Muscle layer of colon (tissue), 2 donors: ENCODE results near the gene STXBP2.

ENCODE experiments used
- H3K27ac ChIP-seq: one replicate; pipeline ENCODE4 v1.7.0; 2013; ENCODE audit warnings: low read depth, mild to moderate bottlenecking, low read length, moderate library complexity
- H3K27me3 ChIP-seq, 2 donors: one replicate each; pipeline ENCODE4 v1.7.0; 2013; ENCODE audit warnings: low read length in 2 of 2, mild to moderate bottlenecking in 2 of 2; ENCODE audit not compliant: insufficient read depth in 2 of 2, control insufficient read depth in 1 of 2
- H3K36me3 ChIP-seq: one replicate; pipeline ENCODE4 v1.7.0; 2013; ENCODE audit warnings: mild to moderate bottlenecking, low read length; ENCODE audit not compliant: insufficient read depth
- H3K4me1 ChIP-seq: one replicate; pipeline ENCODE4 v1.7.0; 2013; ENCODE audit warnings: mild to moderate bottlenecking, low read length; ENCODE audit not compliant: insufficient read depth
- H3K4me3 ChIP-seq, 2 donors: one replicate each; pipeline ENCODE4 v1.7.0; 2013; ENCODE audit warnings: low read length in 2 of 2, low read depth in 1 of 2, mild to moderate bottlenecking in 1 of 2, moderate library complexity in 1 of 2
- H3K9ac ChIP-seq: one replicate; pipeline ENCODE4 v1.7.0; 2013; ENCODE audit warnings: low read length
- H3K9me3 ChIP-seq: one replicate; pipeline ENCODE4 v1.7.0; 2013; ENCODE audit warnings: mild to moderate bottlenecking, low read length
- donor health status: abdominal sarcoma.
- donor health status: Adenocarcinoma of cecum.

Gene STXBP2

GRCh38 chr19:7668842-7669241, 31.9 kb downstream of the STXBP2 start, which contains the start of gene RETN:
Gene RETN, plus strand, starts transcription at chr19:7669049. Its CDS starts 278 bp downstream, at chr19:7669327.
- peaks cover 0 to 10% of the 10 kb centered on the region in 2 donors for H3K27me3 ChIP-seq
- H3K9ac ChIP-seq = no peak within 1 kb of the TSS
- no peak within 1 kb of the TSS for H3K27ac ChIP-seq
- no peaks in the 10 kb centered on the region for H3K9me3 ChIP-seq
- no peaks in the 10 kb centered on the region for H3K4me1 ChIP-seq
- H3K4me3 ChIP-seq = no peak within 1 kb of the TSS
- no peaks in the 10 kb centered on the region for H3K36me3 ChIP-seq

GRCh38 chr19:7669641-7670040, 32.7 kb downstream of the STXBP2 start:
- H3K4me1 ChIP-seq = no peaks in the 10 kb centered on the region
- no peak overlapping the region for H3K27ac ChIP-seq
- no peak overlapping the region for H3K4me3 ChIP-seq

GRCh38 chr19:7670150-7670783, 33.4 kb downstream of the STXBP2 start:
- H3K36me3 ChIP-seq = no peaks in the 10 kb centered on the region
- no peak overlapping the region for H3K9ac ChIP-seq
- H3K9me3 ChIP-seq = no peaks in the 10 kb centered on the region
- H3K27me3 ChIP-seq = peaks cover 0 to 10% of the 10 kb centered on the region in 2 donors
- no peak overlapping the region for H3K27ac ChIP-seq
- H3K4me1 ChIP-seq = no peaks in the 10 kb centered on the region
- H3K4me3 ChIP-seq = no peak overlapping the region

More at GRCh38 chr19:7669641-7670040, 32.7 kb downstream of the STXBP2 start:
- Histone ChIP-seq H3K9ac (no peak overlapping the region), H3K9me3 (no peaks in the 10 kb centered on the region), H3K36me3 (no peaks in the 10 kb centered on the region), H3K27me3 (peaks cover 0 to 10% of the 10 kb centered on the region in 2 donors)

- Histone ChIP-seq H3K9ac (no peak overlapping the region), H3K36me3 (no peaks in the 10 kb centered on the region), H3K27me3 (peaks cover 0 to 10% of the 10 kb centered on the region in 2 donors), H3K27ac (no peak overlapping the region), H3K4me1 (no peaks in the 10 kb centered on the region), H3K4me3 (no peak overlapping the region), H3K9me3 (no peaks in the 10 kb centered on the region)
These were observed 33.9 kb downstream of the STXBP2 start for GRCh38 chr19:7670790-7671189.

- Histone ChIP-seq H3K36me3 (no peaks in the 10 kb centered on the region), H3K4me3 (no peak overlapping the region), H3K27me3 (peaks cover 0 to 10% of the 10 kb centered on the region in 2 donors), H3K4me1 (no peaks in the 10 kb centered on the region), H3K27ac (no peak overlapping the region), H3K9me3 (no peaks in the 10 kb centered on the region), H3K9ac (no peak overlapping the region)
These were observed 35.6 kb downstream of the STXBP2 start for GRCh38 chr19:7672522-7672921.

GRCh38 chr19:7674010-7675005, 37.4 kb downstream of the STXBP2 start:
- Histone ChIP-seq H3K27me3 (peaks cover 0 to 4% of the 10 kb centered on the region in 2 donors), H3K4me1 (no peaks in the 10 kb centered on the region), H3K9ac (no peak overlapping the region), H3K27ac (no peak overlapping the region), H3K9me3 (no peaks in the 10 kb centered on the region), H3K36me3 (no peaks in the 10 kb centered on the region), H3K4me3 (no peak overlapping the region)

- H3K36me3 ChIP-seq = no peaks in the 10 kb centered on the region
- no peak overlapping the region for H3K9ac ChIP-seq
- H3K27ac ChIP-seq = no peak overlapping the region
- H3K27me3 ChIP-seq = peaks cover 0 to 5% of the 10 kb centered on the region in 2 donors
- no peaks in the 10 kb centered on the region for H3K9me3 ChIP-seq
- no peak overlapping the region for H3K4me3 ChIP-seq
- no peaks in the 10 kb centered on the region for H3K4me1 ChIP-seq
These were observed 39.5 kb downstream of the STXBP2 start for GRCh38 chr19:7676376-7676775.

- Histone ChIP-seq H3K4me1 (peaks cover 2% of the 10 kb centered on the region), H3K9me3 (no peaks in the 10 kb centered on the region), H3K27ac (no peak within 1 kb of the TSS), H3K4me3 (no peak within 1 kb of the TSS), H3K27me3 (peaks cover 0 to 5% of the 10 kb centered on the region in 2 donors), H3K9ac (no peak within 1 kb of the TSS), H3K36me3 (no peaks in the 10 kb centered on the region)
These were observed 39.9 kb downstream of the STXBP2 start, which contains the start of gene MCEMP1 for GRCh38 chr19:7676854-7677253. Gene MCEMP1, plus strand, starts transcription at chr19:7677090. Its CDS starts 31 bp downstream, at chr19:7677121.

GRCh38 chr19:7677669-7678311, 40.9 kb downstream of the STXBP2 start:
- Histone ChIP-seq H3K4me3 (no peak overlapping the region), H3K9me3 (no peaks in the 10 kb centered on the region), H3K36me3 (peaks cover 4% of the 10 kb centered on the region), H3K9ac (no peak overlapping the region), H3K27me3 (peaks cover 0 to 5% of the 10 kb centered on the region in 2 donors), H3K27ac (no peak overlapping the region), H3K4me1 (peaks cover 6% of the 10 kb centered on the region)

- H3K4me3 ChIP-seq = no peak overlapping the region
- H3K4me1 ChIP-seq = peaks cover 6% of the 10 kb centered on the region
- H3K36me3 ChIP-seq = peaks cover 5% of the 10 kb centered on the region
- H3K9me3 ChIP-seq = no peaks in the 10 kb centered on the region
- H3K27me3 ChIP-seq = peaks cover 0 to 5% of the 10 kb centered on the region in 2 donors
- no peak overlapping the region for H3K27ac ChIP-seq
- H3K9ac ChIP-seq = no peak overlapping the region
These were observed 42.3 kb downstream of the STXBP2 start for GRCh38 chr19:7678971-7679751.
